Fibroblast of skin of right quadriceps (primary cell): ENCODE results near the gene WDFY4.

ENCODE experiments used
- DNase-seq: peaks from one replicate; pipeline ENCODE4 v3.0.0-alpha.2; 2013

The WDFY4 gene

GRCh38 chr10:48693206-48693605 lies 8.5 kb downstream of the WDFY4 start:
- DNase-seq, result no peak

DNA sequence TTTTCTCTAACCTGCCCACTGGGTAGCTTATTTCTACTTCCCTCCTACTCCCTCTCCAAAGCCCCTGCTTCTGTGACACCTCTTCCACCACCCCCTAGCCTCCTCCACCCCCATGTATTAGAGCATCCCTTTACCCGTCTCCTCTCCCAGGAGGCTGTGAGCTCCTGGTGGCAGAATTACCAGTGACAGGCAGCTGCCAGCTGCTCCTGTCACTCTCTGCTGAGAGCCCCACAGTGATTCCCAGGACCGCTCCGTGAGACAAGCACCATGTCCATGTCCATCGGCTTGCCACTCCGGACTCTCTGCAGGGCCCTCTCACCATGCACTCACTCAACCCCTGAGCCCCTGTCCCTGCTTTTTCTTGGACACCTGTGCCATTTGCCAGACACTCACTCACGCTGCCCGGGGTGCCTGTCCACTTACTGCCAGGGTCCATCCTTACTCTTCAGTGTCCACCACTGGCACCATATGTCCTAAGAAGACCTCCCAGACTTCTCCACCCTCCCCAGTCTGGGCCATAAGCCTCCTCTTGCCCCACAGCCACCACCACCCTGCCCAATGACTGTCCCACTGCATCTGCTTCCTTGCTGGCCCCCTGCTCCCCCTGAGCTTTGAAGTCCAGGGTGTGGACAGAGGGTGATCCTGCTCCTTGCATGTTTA lies 9.8 kb downstream of the WDFY4 start:
- no peak for DNase-seq

- no peak for DNase-seq
Observed at GRCh38 chr10:48695636-48696534, 11.2 kb downstream of the WDFY4 start.

GRCh38 chr10:48696535-48696873 lies 11.8 kb downstream of the WDFY4 start:
- no peak for DNase-seq

- DNase-seq, result no peak
Observed at GRCh38 chr10:48697091-48697490, 12.4 kb downstream of the WDFY4 start.

GRCh38 chr10:48697821-48698764 lies 13.4 kb downstream of the WDFY4 start:
- no peak for DNase-seq

GRCh38 chr10:48699011-48699627 lies 14.4 kb downstream of the WDFY4 start:
- DNase-seq, result no peak

DNA sequence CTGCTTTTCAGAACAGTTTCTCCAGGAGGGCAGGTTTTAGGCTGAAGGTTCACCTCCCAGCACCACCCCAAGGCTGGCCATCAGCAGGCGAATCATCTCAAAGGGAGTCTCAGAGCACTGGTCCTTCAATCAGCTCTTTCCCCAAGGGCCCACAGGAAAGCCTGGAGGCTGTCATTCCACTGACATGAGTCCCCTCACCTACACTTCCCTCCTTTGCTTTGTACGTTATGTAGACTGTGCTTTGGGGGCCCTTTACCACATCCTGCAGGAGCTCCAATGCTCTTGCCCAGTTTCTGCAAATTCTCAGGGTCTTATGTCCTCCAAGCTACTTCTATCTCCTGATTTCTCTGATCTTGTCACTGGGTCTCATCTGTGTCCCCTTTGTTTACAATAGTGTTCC lies 15.4 kb downstream of the WDFY4 start:
- DNase-seq, result no peak

GRCh38 chr10:48700493-48700892 lies 15.8 kb downstream of the WDFY4 start:
- no peak for DNase-seq

GRCh38 chr10:48701139-48701901 lies 16.6 kb downstream of the WDFY4 start:
- no peak for DNase-seq

DNA sequence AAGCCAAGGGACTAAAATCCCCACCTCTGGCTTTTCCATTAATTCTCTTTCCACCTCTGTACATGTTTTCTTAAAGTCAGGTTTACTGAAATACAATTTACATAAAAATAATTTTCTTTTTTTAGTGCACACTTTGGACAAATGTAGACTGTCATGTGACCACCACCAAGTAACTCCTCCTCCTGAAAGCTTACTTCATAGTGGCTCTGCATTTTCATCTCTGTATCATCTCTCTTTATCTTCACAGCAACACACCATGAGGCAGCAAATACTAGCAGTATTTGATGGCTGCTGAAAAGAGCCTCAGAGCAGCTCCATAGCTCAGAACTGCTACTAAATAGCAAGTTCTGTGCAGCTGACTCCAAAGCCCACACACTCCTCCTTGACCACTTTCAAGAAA lies 17.3 kb downstream of the WDFY4 start:
- DNase-seq, result no peak

- no peak for DNase-seq
Observed at GRCh38 chr10:48703531-48704122, 19.0 kb downstream of the WDFY4 start.

- DNase-seq, result no peak
Observed at GRCh38 chr10:48704156-48704555, 19.5 kb downstream of the WDFY4 start.

DNA sequence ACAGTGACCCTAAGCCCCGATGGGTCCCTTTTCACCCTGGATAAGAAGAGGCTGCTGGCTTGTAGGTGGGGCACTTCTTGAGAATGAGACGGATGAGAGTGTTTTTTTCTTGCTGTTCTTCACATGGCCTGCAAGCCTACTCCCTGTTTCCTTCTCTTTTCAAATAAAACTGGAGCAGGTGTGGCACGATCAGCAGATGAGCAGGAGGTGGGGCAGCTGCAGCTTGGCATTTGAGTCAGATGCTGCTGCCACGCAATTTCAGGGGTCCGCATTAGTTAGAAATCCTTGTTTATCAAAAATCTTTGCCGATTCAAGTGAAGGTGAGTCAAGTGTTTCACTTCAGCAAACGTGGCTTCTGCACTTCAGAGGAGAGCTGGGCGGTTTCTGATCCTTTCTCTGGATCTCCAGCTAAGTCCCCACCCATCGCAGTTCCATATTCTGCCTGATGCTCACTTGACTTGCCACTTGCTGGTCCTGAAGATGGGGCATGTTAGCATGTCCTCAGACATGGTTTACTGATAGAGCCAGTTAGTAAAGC lies 20.8 kb downstream of the WDFY4 start:
- no peak for DNase-seq

GRCh38 chr10:48707472-48707871 lies 22.8 kb downstream of the WDFY4 start:
- no peak for DNase-seq

DNA sequence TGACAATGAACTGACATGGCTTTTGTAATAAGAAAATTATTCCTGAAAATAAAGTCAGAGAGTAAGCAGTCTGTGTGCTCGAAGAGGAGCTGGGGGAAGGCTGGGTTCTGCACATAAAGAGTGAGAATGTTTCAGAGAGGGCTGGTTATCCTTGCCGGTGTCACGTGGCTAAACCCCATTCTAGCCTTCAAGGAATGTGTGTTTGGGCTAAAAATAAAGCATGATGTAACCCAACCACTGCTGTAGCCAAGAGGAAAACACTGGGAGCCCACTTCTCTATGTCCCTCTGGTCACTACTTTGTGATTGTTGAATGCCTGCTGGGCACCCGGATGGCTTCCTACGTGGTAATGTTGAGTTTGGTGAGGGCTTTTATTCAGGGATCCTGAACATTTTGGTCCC lies 23.5 kb downstream of the WDFY4 start:
- peak; percentile 6 for DNase-seq

- DNase-seq, result no peak
Observed at GRCh38 chr10:48710647-48711275, 26.1 kb downstream of the WDFY4 start.

- no peak for DNase-seq
Observed at GRCh38 chr10:48711830-48712229, 27.2 kb downstream of the WDFY4 start.

DNA sequence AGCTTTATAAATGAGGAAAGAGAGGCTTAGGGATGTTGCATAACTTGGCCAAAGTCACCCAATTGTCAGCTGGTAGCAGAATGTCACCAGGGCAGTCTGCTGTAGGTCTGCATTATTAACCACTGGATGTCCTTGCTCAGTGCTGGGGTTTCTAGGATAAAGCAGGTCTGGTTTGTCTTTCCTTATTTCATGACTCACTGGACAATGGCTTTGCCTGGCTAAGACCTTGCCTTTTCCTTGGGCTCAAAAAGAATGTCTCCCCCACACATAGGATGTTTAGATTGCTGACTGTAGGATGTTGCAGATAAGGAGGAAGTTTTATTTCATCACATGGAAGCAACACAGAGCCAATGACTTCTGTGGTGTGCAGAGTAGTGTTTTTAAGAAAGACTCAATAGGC lies 29.4 kb downstream of the WDFY4 start:
- DNase-seq, result no peak

DNA sequence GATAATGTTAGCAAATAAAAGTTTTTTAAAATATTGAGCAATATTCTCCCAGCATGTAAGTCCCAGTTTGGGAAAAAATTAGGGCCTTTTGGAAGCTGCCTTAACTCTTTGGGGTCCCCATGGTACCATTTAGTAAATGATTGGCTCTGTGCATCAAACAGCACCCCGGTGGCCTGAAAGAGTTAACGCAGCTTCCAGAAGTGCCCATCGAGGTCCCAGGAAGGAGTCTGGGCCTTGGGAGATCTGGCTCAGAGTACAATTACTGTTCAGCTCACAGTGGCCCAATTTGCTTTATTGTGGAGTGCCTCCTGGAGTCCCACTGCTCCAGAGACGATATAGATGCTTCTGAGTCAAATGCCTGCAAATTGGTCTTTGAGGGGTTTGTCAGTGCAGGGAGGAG lies 31.7 kb downstream of the WDFY4 start:
- no peak for DNase-seq

GRCh38 chr10:48720611-48721010 lies 35.9 kb downstream of the WDFY4 start:
- no peak for DNase-seq
